Breast epithelium (tissue), 3 donors: Measurements from ENCODE around the gene COX18.

Experiments used
- POLR2A ChIP-seq: fragments of 450-650 bp; IDR thresholded peaks from one replicate; pipeline ENCODE4 v1.6.1; 2016; ENCODE audit warnings: antibody characterized with exemption, mild to moderate bottlenecking, moderate library complexity
- TF ChIP-seq, protein P1 (sequence below), 3 donors: fragments of 450-650 bp; IDR thresholded peaks; one replicate each; pipeline ENCODE4 v1.5.1; 2016 to 2017; ENCODE audit warnings: antibody characterized with exemption in 3 of 3, mild to moderate bottlenecking in 3 of 3, moderate library complexity in 3 of 3

DNA sequence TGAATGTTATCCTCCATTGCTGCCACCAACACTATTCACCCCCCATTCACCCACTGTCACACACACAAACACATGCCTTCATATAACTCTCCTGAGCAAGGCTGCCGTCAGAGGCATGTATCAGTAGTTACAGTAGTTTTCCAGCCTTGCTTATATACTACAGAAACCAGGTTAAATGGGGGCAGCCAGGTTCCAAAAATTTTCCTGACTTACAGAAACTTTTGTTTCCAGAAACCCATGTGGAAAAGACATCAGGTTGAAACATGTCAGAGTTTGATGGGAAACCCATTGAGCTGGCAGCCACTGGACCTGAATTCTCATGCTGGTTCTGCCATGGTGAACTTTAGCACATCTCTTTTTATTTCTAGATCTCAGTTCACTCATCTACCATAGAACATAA is 64.0 kb downstream of the COX18 start:
- TF ChIP-seq, protein P1, sequence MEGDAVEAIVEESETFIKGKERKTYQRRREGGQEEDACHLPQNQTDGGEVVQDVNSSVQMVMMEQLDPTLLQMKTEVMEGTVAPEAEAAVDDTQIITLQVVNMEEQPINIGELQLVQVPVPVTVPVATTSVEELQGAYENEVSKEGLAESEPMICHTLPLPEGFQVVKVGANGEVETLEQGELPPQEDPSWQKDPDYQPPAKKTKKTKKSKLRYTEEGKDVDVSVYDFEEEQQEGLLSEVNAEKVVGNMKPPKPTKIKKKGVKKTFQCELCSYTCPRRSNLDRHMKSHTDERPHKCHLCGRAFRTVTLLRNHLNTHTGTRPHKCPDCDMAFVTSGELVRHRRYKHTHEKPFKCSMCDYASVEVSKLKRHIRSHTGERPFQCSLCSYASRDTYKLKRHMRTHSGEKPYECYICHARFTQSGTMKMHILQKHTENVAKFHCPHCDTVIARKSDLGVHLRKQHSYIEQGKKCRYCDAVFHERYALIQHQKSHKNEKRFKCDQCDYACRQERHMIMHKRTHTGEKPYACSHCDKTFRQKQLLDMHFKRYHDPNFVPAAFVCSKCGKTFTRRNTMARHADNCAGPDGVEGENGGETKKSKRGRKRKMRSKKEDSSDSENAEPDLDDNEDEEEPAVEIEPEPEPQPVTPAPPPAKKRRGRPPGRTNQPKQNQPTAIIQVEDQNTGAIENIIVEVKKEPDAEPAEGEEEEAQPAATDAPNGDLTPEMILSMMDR (IDR thresholded peaks at IDR 0.05): no peak
- TF ChIP-seq POLR2A: no peak
